Measurements from ENCODE around the gene KIF19.
"Not testable (repeated sequence)": the region's sequence is repeated elsewhere in the genome, so short reads cannot be mapped to it uniquely, and the experiment has no call there.

The KIF19 gene

DNA sequence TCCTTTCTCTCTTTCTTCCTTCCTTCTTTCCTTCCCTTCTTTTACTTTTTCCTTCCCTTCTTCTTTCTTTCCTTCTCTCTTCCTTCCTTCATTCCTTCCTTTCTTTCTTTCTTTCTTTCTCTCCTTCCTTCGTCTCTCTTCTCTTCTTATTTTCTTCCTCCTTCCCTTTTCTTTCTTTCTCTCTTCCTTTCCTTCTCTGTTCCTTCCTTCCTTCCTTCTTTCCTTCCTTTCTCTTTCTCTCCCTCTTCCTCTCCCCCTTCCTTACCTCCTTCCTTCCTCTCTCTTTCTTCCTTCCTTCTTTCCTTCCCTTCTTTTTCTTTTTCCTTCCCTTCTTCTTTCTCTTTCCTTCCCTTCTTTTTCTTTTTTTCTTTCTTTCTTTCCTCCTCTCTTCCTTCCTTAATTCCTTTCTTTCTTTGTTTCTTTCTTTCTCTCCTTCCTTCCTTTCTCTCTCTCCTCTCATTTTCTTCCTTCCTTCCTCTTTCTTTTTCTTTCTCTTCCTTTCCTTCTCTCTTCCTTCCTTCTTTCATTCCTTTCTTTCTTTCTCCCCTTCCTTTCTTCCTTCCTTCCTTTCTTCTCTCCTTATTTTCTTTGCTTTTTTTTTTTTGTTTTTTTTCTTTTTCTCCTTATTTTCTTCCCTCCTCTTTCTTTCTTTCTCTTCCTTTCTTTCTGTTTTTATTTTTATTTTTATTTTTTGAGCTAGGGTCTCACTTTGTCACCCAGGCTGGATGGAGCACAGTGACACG is 64.1 kb downstream of the KIF19 start:
- DNase-seq (ENCODE audit: low spot score) = no peak

DNA sequence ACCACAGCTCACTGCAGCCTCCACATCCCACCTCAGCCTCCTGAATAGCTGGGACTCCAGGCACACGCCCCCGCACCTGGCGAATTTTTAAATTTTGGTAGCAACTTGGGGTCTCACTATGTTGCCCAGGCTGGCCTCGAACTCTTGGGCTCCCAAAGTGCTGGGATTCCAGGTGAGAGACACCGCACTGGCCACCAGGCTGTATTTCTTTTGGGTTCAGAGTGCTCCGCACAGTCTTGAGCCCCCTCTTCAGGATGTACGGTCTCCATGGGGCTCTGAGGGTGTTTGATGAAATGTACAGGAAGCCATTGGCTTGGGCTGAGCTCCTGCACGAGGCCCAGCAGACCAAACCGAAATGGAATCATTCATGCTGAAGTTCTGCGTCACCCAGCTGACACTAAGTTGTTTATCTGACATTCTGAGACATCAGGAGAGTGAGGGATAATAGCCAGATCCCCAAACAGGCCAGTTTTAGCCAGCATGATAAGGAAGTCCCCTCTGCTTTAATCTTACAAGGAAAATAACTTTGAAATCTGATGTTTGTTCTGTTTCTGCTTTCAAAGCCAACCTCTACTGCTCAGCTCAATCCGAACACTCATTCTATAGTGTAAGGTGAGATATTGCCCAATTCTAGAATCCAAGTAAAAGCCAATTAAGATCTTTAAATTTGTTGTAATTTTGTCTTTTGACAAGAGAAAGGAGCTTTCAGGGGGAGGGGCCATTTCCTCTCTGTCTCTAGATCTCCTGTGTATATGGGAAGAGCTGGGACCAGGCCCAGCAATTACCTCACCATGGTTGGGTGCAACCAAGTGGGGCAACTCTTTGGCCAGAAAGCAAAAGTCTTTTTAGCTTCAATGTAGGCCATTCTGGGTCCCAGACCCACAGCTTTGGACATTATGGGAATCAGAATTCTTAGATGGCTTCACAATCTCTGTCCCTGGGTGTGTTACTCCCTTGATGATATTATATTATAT is 64.9 kb downstream of the KIF19 start:
- no peak for DNase-seq (ENCODE audit: low spot score)

DNA sequence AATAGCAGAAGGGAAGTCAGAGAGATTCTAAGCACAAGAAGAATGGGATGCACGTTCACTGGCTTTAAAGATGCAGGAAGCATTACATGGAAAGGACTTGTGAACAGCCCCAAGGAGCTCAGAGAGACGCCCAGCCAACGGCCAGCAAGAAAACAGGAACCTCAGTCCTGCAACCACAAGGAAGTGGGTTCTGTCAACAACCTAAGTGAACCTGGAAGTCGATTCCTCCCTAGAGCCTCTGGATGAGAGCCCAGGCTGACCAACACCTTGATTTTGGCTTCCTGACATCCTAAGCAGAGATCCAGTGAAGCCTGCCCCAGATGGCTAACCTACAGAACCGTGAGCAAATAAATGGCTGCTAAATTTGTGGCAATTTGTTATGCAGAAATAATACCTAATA is 65.7 kb downstream of the KIF19 start:
- DNase-seq (ENCODE audit: low spot score) = no peak

DNA sequence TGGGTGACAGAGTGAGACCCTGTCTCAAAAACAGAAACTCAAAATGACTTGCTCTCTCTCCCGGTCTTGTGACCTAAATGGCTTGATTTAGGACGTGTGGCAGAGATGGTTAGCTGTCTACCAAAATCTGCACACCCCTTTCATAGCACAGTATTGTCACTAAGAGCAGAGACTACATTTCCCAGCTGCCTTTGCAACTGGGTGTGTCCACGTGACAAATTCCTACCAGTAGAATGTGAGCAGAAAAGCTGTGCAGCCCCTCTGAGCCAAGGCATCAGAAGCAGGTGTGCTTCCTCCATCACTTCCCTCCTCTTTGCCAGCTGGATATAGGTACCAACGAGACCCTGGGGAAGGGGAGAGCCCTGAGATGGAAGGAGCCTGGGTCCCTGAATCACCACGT is 66.8 kb downstream of the KIF19 start:
- no peak for DNase-seq (ENCODE audit: low spot score)

DNA sequence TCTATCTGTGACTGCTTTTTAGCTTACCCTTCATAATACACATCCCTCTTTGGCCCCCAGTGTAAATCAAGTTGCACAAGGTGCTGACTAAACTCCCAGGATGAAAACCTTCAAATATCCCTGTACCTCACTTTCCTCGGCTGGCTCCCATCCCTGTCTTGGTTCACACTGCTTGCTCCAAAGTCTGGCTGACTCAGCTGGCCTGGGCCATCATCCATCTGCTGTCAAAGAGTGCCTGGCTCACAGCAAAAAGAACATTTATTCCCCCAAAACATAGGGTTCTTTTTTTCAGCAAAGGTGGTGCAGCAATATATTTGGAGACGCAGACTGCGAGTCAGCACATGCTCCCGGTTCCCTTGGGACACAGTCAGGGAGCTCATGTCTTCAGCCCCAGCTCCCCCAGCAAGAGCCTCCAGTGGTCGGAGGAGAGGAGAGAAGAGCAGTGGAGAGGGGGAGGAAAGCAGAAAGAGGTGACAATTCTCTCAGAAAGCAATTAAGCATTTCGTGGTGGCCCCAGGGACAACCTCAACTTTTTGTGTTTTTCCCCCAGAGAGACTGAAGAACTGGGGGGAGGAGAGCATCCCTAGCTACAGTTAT is 67.4 kb downstream of the KIF19 start:
- DNase-seq (ENCODE audit: low spot score) = no peak

DNA sequence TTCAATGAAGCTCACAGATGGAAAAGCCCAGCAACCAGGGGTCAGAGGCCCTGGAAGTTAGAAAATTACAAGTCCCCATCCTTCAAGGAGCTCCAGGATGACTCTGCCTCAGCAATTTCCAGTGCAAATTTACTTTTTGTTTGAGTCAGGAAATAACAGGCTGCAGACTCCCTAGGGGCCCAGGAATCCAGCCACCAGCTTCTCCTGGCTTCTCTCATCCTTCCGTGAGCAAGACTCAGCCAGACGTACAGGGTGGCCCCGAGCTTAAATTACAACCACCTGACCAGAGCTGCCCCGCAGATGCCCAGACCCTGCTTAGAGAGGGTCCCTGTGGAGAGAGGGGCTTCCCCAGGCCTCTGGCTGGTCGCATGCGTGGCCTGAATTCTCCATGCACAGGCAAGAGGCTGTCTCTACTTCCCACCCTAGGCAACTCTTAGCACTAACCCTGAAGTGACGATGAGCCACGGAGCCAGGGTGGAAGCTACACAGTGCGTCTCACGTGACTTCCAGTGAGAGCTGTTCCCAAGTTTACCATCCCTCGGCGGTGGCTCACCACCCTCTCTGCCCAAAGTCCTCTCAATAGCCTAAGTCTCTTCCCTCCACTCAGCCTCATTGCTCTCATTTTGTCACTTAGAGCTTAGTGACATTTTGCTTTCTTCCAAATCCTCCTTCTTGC is 68.4 kb downstream of the KIF19 start:
- DNase-seq (ENCODE audit: low spot score) = no peak

DNA sequence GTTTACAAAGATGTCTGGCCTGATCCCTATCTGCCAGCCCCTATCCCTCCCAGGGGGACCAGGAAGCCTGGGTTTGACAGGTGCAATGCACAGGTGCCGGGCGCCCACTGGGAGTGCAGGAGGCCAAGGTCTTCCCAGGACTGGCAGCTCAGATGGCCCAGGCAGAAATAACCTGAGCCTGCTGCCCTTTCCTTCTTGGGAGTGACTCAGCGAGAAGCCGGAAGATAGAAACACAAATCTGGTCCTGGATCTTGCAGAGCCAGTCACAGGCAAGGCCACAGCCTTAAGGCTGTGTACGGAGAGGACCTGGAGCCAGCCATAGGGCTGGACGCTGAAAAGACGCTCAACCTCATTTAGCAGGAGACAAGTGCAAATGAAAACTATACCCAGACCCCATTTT is 69.0 kb downstream of the KIF19 start:
- DNase-seq (ENCODE audit: low spot score) = no peak

DNA sequence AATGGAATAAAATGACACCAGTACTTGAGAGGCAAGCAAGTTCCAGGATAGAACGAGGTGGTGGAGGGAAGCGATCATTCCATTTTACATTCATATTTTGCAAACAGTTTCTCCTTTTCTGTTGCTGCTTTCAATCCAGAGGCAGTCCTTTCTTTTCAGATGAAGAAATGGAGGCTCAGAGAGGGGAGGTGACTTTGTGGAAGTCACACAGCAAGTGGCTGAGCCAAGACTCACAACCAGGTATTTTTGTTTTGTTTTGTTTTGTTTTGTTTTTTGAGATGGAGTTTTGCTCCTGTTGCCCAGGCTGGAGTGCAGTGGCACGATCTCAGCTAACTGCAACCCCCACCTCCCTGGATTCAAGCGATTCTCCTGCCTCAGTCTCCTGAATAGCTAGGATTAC is 70.5 kb downstream of the KIF19 start:
- no peak for DNase-seq (ENCODE audit: low spot score)

DNA sequence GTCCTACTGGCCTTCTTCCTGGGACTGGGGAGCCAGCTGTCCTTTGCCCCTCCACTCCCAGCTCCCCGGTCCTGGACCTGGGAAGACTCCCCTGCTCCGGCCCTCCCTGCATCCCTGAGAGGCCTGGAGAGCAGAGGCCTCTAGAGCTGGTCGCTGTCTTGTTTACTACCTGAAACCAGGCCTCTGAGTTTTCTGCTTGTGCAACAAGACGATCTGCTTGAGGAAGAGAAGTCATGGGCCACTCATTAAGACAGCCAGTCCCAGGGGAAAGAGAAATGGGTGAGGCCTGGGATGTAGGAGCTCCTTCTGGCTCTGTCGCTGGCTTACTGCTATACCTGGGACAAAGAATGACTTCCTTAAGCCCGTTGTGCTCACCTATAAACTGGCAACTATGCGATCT is 76.0 kb downstream of the KIF19 start:
- no peak for DNase-seq (ENCODE audit: low spot score)

DNA sequence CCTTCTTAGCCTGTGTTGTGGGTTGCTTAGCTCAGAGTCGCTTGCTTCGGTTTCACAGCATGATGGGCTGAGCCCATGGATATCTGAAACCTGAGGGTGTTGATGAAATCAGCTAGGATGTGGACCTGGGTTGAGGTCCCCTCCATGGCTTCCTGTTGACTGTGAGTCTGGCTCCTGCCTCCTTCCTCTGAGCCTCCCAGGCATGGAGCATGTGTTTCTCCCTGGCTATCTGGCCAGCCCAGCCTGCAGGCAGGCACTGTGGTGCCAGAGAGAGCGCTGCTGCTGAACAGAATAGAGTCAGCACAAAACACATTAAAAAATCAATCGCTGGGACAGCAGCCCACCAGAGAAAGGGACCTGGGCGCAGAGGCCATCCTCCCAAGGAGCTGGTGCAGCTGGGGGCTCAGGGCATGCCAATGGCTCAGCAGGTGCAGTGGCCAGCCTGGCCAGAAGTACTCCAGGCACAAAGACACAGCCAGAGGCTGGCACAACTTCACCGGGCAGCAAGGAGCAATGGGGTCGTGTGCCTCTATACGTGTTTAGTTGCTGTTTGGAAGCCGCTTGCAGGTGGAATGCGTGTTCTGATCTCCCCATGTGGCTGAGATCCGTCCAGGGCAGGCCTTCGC is 77.6 kb downstream of the KIF19 start:
- no peak for DNase-seq (ENCODE audit: low spot score)

DNA sequence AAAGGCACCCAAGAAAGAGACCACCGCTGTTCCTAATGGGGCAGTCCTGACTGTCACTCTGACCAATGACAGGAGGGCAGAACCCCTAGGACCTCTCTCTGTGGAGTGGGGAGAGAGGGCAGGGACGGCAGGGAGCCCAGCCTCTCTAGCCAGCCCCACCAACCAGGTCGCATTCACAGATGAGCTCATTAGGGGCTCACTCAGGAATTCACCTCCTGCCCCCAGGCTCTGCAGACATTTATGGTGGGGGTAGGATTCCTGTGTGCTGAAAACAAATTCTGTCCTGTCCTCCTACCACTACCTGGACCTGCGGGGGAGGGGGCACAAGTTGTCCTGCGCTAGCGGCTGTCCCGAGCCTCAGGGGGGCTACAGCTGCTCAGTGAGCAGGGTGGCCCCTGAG is 78.2 kb downstream of the KIF19 start:
- no peak for DNase-seq (ENCODE audit: low spot score)

DNA sequence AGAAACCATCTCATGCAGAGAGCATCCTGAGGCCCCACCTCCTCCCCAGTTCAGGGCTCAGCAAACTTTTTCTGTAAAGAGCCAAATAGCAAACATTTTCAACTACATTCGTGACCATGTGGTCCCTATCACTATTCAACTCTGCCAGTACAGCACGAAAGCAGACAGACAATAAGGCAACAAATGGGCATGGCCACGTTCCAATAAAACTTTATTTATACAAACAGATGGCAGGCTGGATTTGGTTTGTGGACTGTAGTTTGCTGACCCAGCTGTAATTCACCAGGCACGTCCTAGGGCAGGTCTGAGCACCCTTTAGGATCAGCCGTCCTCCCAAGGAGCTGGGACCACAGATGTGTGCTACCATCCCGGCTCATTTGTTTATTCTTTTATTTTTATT is 78.8 kb downstream of the KIF19 start:
- no peak for DNase-seq (ENCODE audit: low spot score)

DNA sequence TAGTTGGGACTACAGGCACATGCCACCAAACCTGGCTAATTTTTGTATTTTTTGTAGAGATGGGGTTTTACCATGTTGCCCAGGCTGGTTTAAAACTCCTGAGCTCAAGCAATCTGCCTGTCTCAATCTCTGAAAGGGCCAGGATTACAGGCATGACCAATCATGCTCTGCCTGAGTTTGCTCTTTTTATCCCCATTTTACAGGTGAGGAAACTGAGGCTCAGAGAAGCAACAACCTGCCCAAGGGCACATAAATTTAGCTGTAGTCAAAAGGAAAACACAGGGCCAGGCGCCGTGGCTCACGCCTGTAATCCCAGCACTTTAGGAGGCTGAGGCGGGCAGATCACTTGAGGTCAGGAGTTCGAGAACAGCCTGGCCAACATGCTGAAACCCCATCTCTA is 79.3 kb downstream of the KIF19 start:
- DNase-seq (ENCODE audit: low spot score) = not testable (repeated sequence)

All from hematopoietic multipotent progenitor cell treated with erythropoietin and hydrocortisone succinate and interleukin-3 and kit ligand, for 17 days (in vitro differentiated cells).